SHP77 (cell line): ENCODE results near the gene NEDD4L.

Experiments
- DNase-seq, 2 experiments: peaks; one replicate each; lab custom pipeline; 2025; lab: John Stamatoyannopoulos, UW

The NEDD4L gene

GRCh38 chr18:58209326-58209725, 165.3 kb downstream of the NEDD4L start:
- DNase-seq: no peak

DNA sequence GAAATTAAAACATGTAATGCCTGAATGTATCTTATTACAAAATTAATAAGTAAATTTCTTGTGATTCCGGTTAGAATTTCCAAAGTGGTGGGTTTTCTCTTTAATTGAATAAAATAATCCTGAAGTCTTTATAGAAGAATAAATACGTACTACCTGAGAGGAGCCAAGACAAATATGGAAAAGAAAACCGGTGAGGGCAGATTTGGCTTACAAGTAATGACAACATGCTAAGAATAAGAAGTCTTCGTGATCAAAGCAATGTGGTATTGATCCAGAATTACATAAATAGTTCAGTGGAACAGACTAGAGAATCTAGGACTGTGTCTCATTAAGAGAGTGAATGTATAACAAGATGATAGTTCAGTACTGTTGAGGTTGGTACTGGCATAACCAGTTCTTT, 167.5 kb downstream of the NEDD4L start:
- no peak for DNase-seq

DNA sequence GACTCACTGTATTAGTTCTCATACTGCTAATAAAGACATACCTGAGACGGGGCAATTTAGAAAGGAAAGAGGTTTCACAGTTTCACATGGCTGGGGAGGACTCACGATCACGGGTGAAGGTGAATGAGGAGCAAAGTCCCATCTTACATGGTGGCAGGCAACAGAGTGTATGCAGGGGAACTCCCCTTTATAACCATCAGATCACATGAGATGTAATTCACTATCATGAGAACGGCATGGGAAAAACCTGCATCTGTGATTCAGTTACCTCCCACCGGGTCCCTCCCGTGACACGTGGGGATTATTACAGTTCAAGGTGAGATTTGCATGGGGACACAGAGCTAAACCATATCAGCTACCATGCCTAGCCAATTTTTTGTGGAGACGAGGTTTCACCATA, 168.2 kb downstream of the NEDD4L start:
- no peak for DNase-seq

DNA sequence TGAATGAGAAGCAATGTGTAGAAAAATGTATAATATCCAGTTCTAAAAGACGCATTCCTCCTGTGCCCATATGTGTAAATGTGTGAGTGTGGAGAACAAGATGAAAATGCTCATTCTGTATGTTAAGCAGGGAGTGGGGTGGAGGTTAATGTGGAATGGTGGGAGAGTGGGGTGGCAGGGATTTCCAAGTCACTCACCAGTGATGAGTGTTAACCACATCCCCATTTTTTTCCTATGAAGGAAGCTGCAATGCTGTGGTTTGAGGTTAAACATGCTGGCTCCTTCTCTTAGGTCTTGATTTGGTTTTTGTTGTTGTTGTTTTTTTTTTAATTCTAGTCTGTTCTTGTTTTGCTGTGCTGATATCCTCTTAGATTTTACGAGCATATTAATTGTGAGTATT, 169.4 kb downstream of the NEDD4L start:
- DNase-seq: no peak

GRCh38 chr18:58215011-58215410, 171.0 kb downstream of the NEDD4L start:
- DNase-seq: no peak

DNA sequence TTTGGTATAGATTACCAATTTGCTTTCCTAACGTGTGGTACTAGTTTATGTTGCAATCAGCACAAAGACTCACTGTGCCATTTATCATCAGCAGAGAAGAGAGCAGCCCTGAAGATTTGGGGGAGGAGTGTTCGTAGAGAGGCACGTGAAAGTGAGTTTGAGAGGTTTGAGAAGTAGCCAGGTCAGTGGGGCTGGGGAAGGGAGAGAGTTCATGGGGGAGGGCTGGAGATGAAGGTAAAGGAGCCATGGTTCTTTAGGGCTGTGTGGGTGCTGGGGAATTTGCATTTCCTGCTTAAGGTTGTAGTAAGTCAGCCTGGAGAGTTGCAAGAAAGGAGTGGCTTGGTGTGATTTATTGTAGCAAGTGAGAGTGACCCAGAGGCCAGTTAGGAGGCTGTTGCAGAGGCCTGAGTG, 172.1 kb downstream of the NEDD4L start:
- no peak for DNase-seq

DNA sequence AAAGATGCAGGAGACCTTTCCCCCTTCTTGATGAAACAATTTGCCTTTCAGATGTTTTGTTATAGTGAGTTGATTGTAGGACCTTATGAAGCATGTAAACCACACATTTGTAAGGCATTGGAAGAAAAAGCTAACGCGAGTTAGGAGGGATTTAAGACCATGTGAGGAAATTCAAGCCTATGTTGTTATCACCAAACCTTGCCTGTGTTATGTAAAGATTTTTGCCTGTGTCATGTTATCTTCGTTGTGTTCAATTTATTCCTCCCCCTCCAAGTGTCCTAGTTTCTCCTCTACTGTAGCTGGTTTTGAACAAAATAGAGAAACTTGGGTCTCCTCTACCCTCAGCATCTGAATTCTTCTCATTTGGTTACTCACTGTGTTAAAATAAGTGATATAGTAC, 173.0 kb downstream of the NEDD4L start:
- DNase-seq: no peak

DNA sequence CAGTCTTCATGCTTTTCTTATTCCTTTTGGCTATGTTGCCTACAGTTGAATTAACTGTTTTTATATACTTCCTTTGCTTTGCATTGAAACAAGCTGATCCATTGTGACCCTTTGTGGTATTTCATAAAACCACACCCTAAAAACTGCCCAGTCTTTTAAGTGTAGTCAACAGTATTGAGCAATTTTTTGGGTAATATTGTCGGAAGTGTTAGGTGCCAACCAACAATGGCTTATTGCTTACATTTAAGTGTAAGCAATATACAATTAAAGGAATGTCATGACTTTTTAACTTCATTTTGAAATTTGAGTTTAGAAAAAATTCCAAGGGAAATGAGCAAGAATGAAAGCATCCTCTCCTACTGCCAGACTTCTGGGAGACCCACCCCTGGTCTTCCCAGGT, 174.1 kb downstream of the NEDD4L start:
- DNase-seq: no peak

- DNase-seq: no peak
Observed at GRCh38 chr18:58221060-58221725, 177.2 kb downstream of the NEDD4L start.

- no peak for DNase-seq
Observed at GRCh38 chr18:58222432-58223125, 178.6 kb downstream of the NEDD4L start.

DNA sequence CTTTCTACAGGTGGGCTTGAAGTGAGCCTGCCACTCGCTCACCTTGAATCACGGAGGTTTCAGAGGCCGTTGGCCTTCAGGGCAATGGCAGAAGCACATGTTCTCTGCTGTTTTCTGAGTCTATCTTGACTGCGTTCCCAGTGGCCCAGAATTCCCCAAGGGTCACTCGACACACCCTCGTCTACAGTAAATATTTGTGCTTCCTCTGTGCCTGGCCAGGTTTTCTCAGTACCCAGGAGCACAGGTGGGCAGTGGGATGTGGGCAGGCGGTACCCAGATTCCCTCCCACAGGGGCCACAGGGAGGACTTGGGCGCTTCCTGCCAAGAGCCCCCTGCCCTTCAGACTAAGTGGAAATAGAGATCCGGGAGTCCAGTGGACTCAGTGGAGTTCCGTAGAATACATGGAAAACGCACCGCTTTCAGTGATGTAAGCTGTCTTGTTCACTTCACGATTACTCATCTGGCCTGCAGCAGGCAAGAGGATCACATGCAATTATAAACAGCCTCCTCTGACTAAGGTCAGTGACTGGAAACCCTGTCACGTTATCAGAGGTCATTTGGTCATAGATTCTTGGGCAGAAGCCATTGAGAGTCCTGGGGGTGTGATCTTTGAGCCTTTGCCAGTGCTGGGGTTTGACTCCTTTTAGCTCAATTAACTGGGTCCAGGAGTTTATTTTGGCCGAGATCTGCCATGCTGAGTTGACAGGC, 179.8 kb downstream of the NEDD4L start:
- peak; percentile 20 to 34 for DNase-seq

- no peak for DNase-seq
Observed at GRCh38 chr18:58224425-58224750, 180.4 kb downstream of the NEDD4L start.

GRCh38 chr18:58225101-58225500, 181.1 kb downstream of the NEDD4L start:
- no peak for DNase-seq

DNA sequence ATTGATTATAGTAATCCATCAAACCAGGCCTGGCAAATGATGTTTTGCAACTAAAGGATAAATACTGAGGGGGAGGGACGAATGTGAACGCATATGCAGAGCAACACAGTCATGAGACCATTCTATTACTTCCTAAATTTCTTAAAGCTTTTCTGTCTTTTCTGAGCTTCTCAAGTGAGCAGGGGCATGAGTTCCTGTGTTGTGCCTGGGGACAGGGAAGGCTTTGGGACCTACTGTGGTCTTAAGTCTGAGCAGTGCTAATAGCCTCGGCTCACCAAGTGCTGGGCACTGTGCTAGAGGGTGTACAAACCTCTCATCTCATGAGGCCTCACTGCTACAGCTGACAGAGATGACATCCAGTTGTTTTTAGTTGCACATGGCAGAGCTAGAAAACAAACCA, 182.4 kb downstream of the NEDD4L start:
- no peak for DNase-seq

- DNase-seq: no peak
Observed at GRCh38 chr18:58227361-58227930, 183.4 kb downstream of the NEDD4L start.

GRCh38 chr18:58228176-58228575, 184.2 kb downstream of the NEDD4L start:
- no peak for DNase-seq

DNA sequence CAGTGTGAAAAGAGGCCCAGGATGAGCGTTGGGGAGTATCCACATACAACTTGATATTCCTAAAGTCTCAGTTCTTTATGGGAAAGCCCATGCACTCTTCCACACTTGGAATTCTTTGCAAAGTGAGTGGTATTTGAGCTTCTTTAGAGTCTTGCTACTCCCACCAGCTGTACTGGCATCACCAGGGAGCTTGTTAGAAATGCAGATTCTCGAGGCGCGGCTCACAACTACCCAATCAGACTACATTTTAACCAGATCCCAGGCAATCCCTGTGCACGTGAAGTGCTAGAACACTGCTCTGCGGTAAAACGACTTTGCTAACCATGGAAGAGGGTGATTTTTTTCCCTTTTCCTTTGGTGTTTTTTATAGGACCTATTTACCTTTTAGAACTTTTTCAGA, 184.7 kb downstream of the NEDD4L start:
- DNase-seq: no peak

- no peak for DNase-seq
Observed at GRCh38 chr18:58229162-58229561, 185.1 kb downstream of the NEDD4L start.

DNA sequence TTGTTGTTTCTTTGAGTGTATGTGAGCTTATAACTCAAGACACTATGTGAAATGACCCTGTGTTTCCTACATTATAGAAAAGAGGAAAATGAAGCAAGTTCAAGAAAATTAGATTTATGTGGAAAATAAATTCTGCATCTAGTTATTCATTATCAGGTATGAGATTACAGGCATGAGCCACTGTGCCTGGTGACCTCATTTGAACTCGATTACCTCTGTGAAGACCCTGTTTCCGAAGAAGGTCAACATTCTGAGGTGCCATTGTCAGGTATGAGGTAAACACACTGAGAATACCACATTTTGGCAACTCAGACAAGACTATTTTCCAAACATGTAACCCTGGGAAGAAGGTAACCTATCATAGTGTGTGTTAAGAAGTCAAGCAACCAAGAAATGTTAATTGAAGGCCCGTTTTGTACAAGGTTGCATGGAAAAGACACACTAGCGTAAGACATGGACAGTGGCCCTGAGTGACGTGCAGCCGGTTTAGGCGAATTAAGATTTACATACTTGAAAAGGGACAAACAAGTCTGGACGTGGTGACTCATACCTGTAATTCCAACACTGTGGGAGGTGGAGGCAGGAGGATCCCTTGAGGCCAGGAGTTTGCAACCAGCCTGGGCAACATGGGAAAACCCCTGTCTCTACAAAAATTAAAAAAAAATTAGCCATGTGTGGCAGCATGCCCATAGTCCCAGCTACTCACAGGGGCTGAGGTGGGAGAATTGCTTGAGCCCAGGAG, 186.6 kb downstream of the NEDD4L start:
- no peak for DNase-seq

DNA sequence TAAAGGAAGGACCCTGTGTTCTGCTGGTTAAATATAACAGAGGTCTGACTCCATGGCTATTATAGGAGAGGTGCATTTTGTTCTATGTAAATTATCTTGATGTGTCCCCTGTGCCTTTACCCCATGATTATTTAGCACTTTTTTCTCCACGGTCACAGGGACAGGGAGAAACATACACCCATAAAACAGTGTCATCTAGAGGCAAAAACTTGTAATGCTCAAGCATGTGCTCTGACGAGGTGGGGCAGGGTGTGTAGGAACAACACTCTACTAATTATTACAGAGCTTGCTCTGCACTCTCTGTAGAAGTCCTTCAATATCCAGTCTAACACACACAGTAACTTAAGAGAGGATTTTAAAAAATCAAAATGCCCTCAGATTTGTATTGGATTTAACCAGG, 187.9 kb downstream of the NEDD4L start:
- peak in 1 of 2 experiments; percentile 7 for DNase-seq

GRCh38 chr18:58232668-58233067, 188.6 kb downstream of the NEDD4L start:
- DNase-seq: no peak

DNA sequence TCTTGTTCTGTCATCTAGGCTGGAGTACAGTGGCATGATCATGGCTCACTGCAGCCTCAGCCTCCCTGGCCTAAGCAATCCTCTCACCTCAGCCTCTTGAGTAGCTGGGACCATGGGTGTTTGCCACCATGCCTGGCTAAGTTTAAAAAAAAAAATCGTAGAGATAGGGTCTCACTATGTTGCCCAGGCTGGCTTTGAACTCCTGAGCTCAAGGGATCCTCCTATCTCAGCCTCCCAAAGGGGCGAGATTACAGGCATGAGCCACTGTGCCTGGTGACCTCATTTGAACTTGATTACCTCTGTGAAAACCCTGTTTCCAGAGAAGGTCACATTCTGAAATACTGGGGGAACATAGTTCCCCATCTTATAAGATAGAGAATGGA, 190.3 kb downstream of the NEDD4L start:
- no peak for DNase-seq
